HG02943 (cell line): Measurements from ENCODE around the gene IL25.
"Not testable (repeated sequence)": the region's sequence is repeated elsewhere in the genome, so short reads cannot be mapped to it uniquely, and the experiment has no call there.

ENCODE experiments used
- ATAC-seq: cut with Tn5 transposase; IDR thresholded peaks from one replicate; pipeline ENCODE4 v1.9.1; 2021; ENCODE audit warnings: mild to moderate bottlenecking, low read depth, moderate library complexity; ENCODE audit not compliant: unreplicated experiment

The IL25 gene

GRCh38 chr14:23371865-23372264 is 744 bp upstream of the IL25 start:
- ATAC-seq = no peak

- no peak for ATAC-seq
Measured at GRCh38 chr14:23373041-23373440, 432 bp downstream of the IL25 start.

DNA sequence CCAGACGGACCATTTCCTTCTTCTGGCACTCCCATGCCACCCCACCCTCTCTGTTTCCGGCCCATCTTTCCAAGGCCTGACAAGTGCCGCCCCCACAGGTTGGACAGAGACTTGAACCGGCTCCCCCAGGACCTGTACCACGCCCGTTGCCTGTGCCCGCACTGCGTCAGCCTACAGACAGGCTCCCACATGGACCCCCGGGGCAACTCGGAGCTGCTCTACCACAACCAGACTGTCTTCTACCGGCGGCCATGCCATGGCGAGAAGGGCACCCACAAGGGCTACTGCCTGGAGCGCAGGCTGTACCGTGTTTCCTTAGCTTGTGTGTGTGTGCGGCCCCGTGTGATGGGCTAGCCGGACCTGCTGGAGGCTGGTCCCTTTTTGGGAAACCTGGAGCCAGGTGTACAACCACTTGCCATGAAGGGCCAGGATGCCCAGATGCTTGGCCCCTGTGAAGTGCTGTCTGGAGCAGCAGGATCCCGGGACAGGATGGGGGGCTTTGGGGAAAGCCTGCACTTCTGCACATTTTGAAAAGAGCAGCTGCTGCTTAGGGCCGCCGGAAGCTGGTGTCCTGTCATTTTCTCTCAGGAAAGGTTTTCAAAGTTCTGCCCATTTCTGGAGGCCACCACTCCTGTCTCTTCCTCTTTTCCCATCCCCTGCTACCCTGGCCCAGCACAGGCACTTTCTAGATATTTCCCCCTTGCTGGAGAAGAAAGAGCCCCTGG is 3.1 kb downstream of the IL25 start:
- ATAC-seq = no peak

- no peak for ATAC-seq
Measured at GRCh38 chr14:23376482-23377197, 4.0 kb downstream of the IL25 start, which contains the start of gene CMTM5. CMTM5 (plus strand) TSS chr14:23377046; CDS start chr14:23377252, 206 bp downstream.

GRCh38 chr14:23377198-23377550 is 4.6 kb downstream of the IL25 start:
- no peak for ATAC-seq

DNA sequence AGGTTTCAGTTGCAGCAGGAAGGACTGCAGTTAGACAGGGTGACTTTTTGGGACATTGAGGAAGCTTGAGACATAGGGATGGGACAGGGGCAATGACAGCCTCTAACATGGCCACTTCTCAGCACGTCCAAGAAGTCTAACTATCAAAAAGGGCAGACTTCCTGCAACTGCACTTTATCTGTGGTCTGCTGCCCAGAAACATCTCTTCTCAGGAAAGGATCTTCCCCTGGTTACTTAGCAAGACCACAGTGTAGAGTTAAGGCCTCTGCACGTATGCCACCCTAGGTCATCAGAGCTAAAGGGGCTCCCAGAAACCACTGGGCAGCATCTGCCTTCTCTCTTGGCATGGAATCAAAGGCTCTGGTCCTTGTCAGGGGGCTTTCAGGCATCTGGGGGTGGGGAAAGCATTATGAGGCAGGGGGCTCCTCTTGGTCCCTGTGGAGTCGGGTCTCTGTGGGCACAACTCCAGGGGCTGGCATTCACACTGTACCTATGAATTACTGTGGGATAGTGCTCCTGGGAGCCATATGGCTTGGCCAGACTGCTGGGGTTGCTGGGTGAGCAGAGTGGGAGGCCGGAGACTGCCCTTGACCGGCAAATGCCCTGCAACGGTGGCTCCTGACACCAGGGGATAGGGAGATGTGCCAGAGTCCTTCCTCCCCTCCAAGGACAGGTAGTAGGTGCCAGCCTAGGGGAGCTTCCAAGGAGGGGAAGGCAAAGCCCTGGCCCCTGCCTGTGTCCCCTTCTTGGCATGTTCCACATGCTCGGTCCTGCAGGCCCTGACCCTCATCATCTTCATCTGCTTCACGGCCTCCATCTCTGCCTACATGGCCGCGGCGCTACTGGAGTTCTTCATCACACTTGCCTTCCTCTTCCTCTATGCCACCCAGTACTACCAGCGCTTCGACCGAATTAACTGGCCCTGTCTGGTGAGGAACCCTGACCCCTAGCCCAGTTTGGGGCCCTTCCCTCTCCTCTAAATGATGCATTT is 5.3 kb downstream of the IL25 start:
- no peak for ATAC-seq

GRCh38 chr14:23378612-23379220 is 6.1 kb downstream of the IL25 start:
- no peak for ATAC-seq

GRCh38 chr14:23379366-23380196 is 7.0 kb downstream of the IL25 start:
- ATAC-seq = no peak

DNA sequence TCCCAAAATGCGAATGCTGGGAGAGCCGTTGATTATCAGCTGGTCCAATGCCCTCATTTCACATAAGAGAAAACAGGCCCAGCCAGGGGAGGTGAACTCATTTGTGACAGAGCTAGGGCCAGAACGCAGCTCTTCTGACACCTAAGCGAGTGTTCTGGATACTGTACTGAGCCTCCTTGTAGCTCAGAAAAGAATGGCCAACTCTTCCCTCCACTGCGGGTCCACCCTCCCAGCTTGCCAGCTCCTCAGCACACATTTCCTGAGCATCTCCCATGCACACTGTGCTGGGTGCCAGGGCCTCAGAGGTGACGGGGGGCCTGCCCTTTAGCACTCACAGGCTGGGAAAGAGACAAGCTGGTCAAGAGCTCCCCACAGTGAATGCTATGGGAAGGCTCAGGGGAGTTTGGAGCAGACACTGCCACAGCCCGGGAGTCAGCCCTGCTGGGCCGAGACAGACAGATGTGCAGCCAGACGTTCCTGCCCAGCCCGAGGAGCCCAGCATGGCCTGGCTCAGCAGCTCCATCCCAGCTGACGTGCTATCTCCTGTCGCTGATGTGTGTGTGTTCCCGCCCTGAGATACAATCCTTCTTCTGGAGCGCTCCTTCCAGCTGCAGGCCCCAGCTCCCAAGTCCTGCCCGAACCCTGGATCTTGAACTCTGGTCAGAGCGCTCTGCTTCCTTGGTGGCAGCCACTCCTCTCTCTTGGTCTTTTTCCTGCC is 7.7 kb downstream of the IL25 start:
- ATAC-seq = no peak

DNA sequence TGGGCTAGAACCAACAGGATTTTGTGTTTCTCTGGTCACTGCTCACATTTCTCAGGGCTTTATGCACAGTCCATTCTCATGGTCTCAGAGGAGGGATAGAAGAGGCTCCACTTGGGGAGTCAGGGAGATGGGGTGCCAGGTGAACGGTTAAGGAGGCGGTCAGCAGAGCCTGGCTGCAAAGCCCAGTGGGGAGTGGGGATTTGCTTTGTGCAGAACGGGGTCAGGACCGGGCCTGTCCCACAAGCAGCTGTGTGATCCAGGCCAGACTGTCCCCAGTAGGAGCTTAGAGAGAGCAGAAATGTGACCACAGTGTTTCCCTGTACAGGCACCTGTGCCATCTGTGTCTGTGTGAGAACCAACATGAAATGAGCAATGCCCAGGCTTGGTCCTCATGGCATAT is 8.4 kb downstream of the IL25 start:
- no peak for ATAC-seq

- no peak for ATAC-seq
Measured at GRCh38 chr14:23381871-23382270, 9.3 kb downstream of the IL25 start.

DNA sequence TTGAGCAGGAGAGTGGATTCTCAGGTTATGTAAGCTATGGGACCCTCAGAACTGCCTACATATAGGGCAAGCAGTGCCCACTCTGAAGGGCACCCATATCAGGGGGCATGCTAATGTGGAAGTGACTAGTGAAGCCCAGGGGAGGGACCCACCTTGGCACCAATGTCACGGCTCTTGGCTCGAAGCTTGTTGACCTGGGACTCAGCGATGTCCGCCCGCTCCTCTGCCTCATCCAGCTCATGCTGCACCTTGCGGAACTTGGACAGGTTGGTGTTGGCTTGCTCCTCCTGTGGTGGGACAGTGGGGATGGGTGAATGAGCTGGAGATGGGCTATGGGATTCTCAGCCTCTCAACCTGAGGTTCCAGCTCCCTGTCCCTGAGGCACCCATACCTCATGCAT is 9.7 kb downstream of the IL25 start:
- no peak for ATAC-seq

DNA sequence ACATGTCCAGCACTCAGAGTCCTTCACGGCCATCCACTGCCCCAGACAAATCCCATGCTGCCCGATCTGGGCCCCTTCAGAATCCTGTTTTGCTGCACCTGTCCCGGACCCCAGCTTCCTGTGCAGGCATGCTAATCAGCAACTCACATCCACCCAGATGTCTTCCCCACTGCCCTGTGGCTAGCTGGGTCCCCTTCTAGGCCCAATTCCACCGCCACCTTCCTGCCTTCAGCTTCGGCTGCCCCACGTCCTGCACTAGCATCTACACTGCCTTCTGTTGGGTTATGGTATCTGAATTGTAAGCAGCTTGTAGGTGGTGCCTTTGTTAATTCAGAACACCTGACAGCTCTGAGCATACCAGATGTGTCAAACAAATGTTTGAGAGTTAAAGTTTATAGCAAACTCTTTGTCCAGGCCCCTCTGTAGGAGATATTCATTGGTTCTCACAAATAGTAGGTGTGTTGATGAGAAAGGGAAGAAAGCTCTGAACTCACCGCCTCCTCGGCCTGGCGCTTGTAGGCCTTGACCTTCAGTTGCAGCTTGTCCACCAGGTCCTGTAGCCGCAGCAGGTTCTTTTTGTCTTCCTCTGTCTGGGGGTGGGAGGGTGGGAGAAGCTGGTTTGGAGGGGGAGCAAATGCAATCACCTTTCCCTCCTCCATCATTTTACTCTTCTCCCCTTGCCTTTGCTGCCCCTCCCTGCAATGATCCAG is 10.3 kb downstream of the IL25 start:
- ATAC-seq = no peak

DNA sequence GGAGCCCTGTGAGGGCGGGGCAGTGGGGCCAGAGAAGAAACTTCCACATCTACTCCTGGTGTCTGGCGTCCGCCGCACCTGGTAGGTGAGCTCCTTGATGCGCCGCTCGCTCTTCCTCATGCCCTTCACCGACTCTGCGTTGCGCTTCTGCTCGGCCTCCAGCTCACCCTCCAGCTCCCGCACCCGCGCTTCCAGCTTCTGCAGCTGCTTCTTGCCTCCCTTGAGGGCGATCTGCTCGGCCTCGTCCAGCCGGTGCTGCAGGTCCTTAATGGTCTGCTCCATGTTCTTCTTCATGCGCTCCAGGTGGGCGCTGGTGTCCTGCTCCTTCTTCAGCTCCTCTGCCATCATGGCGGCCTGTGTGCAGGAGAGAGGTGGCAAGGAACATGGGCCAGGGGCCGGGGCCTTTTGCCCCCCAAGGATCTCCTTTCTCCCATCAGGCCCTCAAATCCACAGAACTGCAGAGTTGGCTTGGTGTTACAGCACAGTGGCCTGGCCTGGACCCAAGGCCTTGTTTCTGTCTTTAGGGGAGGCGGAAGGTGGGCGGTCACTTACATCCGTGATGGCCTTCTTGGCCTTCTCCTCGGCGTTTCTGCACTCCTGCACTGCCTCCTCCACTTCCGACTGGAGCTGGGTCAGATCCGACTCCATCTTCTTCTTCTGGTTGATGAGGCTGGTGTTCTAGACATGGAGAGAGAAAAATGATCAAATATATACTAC is 11.9 kb downstream of the IL25 start:
- no peak for ATAC-seq

DNA sequence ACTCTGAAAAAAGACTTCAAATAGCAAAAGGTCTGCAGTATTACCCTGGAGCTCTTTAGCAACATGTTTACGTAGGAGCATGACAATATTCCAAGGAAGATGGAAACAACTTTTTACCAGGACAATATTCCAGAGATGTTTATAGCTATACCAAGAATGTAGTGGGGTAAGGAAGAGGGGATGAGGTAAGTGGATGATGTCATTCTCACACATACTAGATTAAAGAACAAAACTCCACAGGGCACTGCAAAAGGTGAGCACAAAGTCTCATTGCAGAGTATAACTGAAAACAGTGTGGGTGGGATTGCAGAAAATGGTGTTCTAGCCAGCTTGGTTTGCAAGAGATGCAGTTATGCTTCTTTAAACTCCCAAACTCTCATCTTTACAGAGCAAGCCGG is 12.6 kb downstream of the IL25 start:
- ATAC-seq = no peak

DNA sequence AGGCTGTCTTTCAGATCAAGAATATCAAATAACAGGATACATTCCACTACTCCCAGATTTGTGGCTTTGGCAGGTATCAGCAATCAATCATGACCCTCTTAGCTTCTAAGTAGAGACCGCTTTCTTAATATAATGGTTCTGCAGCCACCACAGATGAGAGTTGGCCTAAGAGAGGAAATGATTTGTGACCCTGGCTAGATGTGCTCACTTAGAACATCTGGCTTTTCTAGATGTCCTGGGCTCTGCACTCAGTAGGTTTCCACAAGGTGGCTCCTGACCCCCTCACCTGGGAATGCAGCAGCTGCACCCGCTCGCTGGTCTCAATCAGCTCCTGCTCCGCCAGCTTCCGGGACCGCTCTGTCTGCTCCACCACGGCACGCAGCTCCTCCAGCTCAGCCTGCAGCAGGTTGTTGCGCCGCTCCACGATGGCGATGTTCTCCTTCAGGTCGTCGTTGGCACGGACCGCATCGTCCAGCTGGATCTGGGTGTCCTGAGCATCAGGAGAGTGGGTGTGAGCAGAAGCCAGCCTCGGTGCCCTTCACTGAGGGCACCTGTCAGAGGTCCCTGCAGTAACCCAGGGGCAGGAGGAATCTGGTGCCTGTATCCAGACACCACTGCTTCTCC is 13.1 kb downstream of the IL25 start:
- ATAC-seq = no peak

- ATAC-seq = not testable (repeated sequence)
Measured at GRCh38 chr14:23386266-23386657, 13.7 kb downstream of the IL25 start.
